Ramos (cell line): ENCODE data around the gene PIP5K1A.
"Not testable (repeated sequence)": the region's sequence is repeated elsewhere in the genome, so short reads cannot be mapped to it uniquely, and the experiment has no call there.

Experiments used
- in situ Hi-C: fragments of 300-500 bp; cut with MboI; formaldehyde crosslinking; loops from one replicate; pipeline ENCODE4 v1.14.3; 2022; ENCODE audit warnings: low sequenced_read_pairs; ENCODE audit not compliant: unreplicated experiment

The PIP5K1A gene

DNA sequence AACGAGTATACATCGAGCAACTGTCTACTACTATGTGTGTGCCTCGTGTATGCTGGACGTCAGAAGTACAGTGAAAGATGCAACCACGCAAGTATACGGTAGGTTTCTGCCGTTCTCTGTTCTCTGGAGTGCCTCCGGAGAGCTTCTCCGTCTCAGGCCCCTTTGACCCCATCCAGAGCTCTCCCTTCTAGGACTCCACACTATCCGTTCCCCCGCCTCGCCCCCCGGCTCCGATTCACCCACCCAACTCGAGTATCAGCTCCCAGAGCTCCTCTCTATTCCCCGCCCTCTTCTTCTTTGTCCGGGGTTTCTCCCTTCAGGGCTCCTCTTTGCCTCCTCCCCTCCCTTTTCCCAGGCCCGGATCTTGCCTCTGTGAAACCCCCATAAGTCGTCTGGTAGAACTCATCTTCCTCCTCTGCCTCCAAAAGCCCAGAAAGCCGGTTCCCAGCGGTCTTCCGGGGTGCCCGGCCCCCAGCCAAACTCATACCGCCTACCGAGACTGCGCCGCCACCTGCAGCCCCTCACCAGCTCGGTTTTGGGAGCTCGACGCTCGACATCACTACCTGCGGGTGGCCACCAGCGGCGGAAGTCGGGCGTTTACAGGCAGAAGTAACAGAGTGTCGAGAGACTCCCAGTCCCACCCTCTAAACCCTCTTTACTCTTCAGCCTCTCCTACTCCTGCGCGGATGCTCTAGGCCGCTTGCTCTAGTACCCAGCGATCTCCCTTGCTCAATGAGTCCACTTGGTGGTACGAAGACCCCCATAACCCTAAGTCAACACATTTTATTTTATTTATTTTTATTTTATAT, 8.5 kb upstream of the PIP5K1A start, which contains the start of gene VPS72:
Gene VPS72, minus strand, starts transcription at position 561 of the 809 bp plus-strand sequence. Its CDS starts 76 bp downstream, at position 485.
- in situ Hi-C loops: no loop called here

DNA sequence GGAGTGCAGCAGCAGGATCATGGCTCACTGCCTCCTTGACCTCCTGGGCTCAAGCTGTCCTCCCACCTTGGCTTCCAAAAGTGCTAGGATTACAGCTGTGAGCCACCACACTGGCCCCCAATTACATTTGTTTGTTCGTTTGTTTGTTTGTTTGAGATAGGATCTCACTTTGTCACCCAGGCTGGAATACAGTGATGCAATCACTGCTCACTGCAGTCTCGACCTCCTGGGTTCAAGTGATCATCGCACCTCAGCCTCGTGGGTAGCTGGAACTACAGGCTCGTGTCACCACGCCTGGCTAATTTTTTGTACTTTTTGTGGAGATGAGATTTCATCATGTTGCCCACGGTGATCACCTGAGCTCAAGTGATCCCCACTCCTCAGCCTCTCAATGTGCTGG, 6.3 kb upstream of the PIP5K1A start:
- in situ Hi-C loops: no loop called here

DNA sequence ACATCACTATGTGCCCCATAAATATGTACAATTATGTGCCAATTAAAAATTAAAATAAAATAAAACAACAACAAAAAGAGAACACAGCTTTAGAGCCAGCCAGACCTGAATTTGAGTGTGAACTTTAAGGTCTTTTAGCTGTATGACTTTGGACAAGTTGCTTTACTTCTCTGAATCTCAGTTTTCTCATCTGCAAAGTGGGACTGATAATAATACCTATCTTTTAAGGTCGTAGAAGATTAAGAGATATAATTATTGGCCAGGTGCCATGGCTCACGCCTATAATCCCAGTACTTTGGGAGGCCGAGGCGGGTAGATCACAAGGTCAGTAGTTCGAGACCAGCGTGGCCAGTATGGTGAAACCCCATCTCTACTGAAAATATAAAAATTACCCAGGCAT, 5.0 kb upstream of the PIP5K1A start:
- in situ Hi-C loops: no loop called here

DNA sequence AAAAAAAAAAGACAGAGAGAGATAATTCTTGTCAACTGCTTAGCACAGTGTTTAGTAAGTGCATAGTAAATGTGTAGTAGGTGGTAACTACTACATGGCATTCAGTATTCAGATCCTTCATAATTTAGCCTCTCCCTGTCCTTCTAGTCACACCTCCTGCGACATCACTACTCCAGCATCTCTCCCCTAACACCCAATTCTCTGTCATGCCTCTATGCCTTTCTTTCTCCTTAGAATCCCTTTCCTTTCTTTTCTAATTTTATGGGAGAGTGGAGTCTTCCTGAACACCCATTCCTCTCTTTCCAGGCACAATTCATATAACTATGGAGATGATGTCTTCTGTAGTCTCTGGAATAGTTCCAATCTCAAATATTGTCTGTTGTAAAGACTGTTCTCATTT, 4.5 kb upstream of the PIP5K1A start:
- in situ Hi-C loops: no loop called here

DNA sequence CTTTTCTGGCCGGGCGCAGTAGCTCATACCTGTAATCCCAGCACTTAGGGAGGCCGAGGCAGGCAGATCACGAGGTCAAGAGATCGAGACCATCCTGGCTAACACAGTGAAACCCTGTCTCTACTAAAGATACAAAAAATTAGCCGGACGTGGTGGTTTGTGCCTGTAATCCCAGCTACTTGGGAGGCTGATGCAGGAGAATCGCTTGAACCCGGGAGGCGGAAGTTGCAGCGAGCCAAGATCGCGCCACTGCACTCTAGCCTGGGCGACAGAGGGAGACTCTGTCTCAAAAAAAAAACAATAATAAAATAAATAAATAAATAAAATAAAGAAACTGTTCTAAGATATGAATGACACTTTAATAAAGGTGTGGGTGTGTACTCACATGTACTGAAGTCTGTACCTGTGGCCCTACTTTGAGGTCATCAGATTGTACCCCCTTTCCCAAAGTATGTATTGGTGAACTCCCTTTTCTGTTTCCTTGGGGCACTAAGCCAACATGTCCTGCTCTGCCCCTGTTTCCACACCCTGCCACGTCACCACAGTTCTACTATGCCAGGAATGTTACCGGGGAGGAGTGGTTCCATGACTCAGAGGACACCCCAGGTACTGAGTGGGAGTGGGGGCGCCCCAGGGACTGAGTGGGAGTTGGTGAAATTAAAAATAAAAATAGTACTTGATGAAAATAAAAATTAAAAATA, 3.3 kb upstream of the PIP5K1A start:
- in situ Hi-C loops: not testable (repeated sequence)

DNA sequence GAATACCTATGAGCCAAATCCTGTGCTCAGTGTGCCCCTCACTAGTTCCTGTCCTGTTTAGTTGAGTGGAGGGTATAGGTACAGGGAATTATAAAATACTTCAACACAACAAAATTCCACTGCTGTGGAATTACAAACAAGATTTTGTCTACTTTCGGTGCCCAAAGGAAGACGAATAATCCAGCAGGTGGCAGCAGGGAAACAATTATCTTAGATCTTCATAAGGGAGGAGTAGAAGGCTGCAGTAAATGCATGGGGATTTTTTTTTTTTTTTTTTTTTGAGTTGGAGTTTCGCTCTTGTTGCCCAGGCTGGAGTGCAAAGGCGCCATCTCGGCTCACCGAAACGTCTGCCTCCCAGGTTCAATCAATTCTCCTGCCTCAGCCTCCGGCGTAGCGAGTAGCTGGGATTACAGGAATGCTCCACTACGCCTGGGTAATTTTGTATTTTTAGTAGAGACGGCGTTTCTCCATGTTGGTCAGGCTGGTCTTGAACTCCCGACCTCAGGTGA, 2.0 kb upstream of the PIP5K1A start:
- in situ Hi-C loops: no loop called here

DNA sequence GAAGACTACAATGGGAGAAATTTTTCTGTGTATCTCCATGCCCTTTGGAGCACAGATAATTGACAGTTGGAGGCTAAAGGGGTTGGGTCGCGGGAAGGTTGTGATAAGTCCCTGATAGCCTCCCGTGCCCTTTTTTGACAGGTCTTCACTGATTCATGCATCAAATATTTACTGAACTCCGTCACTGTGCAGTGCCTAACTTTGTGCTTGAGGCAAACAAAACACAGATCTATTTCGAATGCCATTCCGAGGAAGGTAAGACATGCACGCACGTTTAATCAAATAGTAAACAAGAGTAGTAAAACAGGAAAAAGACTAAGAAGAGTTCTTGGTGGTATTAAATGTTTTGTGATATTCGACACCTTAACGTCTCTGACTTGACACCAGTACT, 494 bp upstream of the PIP5K1A start:
- in situ Hi-C loops: no loop called here

DNA sequence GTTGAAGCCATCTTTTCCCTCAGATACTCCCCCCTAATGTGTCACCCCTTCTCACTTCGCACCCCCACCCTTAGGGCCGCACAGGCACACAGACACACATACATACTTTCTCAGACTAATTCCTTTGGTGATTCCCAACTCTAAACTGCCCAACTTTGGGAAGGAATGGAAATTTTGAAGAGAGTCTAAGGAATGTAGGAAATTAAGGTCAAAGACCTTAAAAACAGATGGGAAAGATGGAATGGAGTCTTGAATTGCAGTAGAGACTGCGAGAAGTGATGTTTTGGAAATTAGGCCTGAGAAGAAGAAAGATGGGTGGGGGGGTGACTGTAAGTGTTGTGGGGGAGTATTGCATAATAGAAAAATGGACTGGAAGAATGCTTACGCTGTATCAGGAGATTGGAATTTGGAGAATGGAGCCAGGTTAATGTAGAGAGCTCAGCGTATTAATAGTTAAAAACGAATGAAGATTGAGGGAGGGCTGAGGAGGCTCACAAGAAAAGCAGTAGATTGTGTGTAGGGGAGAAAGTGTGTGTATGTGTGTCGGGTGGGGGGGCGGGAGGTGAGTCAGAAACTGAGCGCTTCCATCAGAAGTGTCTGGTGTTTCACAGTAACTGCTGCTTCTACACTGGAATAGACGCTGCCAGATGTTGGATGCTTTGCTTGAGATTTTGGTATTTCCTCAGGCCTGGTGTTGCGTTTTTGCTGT, 1.7 kb downstream of the PIP5K1A start:
- in situ Hi-C loops: no loop called here

DNA sequence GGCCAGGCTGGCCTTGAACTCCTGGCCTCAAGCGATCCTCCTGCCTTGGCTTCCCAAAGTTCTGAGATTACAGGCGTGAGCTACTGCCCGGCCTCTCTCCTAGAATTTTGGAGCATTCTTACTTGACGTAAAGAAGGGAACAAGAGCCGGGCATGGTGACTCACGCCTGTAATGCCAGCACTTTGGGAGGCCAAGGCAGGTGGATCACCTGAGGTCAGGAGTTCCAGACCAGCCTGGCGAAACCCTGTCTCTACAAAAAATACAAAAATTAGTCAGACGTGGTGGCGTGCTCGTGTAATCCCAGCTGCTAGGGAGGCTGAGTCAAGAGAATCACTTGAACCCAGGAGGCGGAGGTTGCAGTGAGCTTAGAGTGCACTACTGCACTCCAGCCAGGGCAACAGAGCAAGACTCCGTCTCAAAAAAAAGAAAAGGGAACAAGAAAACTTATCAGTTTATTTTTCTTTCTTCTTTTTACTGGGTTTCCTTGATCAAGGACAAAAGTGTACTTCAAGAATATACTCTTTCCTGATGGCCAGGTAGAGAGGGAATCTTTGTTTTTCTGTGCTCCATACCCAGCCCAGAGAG, 7.1 kb downstream of the PIP5K1A start:
- in situ Hi-C loops: not testable (repeated sequence)

DNA sequence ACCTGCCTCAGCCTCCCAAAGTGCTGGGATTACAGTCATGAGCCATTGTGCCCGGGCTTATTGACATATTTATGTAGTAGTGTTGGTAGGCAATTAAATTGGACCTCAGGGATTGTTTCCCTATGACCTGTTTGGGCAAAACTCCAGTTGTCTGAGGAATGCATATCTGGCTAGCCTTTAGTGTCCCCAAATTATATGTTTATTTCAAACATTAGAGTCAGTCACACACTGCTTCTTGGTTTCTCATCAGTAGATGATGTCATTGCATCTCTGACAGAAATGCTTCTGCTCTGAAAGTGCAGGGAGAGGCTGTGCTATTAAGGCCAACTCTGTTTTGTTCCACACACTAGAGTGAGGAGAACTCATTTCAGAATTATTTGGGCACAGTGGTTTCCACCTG, 12.5 kb downstream of the PIP5K1A start:
- in situ Hi-C loops: no loop called here

DNA sequence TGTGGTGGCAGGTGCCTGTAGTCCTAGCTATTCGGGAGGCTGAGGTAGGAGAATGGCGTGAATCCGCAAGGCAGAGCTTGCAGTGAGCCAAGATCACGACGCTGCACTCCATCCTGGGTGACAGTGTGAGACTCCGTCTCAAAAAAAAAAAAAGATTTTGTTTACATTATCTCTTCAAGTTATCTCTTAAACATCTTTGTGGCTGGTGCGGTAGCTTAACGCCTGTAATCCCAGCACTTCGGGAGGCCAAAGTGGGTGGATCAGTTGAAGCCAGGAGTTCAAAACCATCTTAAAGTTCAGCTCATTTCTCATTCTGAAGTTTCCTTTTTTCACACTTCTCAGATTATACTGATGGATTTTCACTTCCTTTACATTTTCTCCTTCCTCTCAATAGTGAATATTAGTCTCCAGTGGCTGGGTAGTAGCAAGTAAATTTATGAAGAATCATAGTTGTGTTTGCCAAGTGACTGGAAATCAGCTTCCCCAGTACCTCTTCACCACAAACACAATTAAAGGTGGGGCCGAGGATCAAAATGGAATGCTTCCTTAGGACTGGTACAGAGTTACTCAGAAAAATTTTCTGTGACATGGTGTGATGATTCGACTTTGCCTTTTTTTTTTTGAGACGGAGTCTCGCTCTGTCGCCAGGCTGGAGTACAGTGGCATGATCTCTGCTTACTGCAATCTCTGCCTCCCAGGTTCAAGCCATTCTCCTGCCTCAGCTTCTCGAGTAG, 13.8 kb downstream of the PIP5K1A start:
- in situ Hi-C loops: no loop called here

DNA sequence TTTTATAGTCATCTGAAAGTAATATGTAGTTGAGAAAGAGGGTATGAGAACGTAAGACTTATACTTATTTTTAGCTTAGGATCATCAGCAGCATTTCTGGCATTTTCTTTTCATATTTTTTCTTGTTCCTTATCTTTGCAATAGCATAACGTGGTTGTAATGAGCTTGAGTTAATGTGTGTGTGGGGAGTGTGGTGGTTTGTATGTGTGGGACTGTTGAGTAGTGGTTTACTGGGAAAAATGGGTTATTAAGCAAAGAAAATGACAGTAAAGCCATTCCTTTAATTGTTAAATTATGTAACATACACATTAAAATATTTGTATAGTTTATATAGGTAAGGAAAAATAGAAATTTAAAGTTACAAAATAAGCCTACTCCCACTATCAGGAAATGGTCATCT, 15.2 kb downstream of the PIP5K1A start:
- in situ Hi-C loops: no loop called here

DNA sequence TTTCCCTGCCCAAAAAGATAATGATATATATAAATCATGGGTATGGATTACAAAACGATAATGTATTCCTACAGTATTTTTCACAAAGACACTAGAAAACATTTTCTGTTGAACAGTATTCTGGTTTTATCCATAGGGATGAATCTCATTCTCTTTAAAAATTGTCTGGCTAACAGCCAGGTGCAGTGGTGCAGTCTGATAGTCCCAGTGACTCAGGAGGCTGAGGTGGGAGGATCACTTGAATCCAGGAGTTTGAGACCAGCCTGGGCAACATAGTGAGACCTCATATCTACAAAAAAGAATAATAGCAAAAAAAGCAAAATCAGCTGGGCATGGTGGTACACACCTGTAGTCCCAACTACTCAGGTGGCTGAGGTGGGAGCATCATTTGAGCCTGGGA, 23.3 kb downstream of the PIP5K1A start:
- in situ Hi-C loops: no loop called here

DNA sequence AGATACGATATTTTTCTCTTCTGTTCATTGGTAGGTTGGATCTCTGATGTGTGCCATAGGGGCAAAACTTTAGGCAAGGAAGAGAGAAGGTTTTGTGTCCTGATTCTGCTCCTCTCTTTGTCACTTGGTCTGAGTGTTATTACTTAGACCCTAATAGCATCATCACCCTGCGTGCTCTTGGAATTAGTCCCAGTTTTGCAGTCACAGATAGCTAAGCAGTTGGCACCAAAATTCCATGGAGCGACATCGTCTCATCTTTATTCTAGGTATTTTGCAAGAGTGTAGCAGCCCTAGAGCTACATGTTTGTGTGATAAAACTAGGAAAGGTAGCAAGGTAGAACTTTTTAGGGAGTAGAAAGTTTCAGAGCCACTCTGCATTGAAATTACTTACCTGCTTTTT, 23.8 kb downstream of the PIP5K1A start:
- in situ Hi-C loops: no loop called here

DNA sequence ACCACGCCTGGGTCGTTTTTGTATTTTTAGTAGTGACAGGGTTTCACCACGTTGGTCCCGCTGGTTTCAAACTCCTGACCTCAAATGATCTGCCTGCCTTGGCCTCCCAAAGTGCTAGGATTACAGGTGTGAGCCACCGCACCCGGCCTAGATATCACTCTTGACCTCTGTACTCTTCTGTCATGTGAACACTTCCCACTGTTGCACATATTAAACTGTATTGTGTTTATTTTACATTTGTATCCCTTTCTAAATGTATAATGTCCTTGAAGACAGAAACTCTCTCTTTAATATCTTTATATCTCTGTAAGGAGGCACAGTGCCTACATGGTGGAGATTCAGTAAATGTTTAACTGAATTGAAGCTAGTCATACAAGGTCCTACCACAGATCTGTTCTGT, 36.9 kb downstream of the PIP5K1A start:
- in situ Hi-C loops: no loop called here

DNA sequence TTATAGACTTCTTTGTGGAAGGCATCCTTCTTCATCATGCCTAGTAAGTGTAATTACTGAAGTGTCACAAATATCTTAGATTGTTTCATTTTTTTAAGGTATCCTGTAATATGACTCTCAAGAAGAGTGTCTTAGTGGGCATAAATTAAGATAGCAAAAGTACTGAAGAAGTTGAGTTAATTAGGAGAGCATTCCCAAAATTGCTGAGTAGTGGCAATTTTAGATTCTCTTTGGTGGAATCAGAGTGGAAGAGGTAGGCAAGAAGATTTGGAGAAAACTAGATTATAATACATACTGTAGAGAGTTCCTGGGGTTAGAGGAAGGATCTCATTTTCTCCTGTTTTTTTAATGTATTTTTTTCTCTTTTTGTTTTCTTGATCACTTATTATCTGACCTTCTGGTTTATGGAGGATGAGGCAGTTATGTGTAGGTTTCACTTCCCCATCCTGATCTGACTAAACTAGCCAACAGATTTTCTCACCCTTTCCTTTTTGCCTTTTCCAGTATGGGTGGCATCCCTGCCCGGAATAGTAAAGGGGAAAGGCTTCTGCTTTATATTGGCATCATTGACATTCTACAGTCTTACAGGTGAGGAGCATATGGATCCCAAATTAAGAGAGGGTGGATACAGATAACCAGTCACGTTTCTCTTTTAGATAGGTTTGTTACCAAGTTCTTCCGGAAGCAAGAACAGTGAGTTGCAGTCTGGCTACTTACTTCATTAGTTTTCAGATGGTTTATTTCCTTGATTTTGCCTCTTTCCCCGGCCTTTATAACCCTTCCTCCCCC, 39.5 kb downstream of the PIP5K1A start:
- in situ Hi-C loops: no loop called here

DNA sequence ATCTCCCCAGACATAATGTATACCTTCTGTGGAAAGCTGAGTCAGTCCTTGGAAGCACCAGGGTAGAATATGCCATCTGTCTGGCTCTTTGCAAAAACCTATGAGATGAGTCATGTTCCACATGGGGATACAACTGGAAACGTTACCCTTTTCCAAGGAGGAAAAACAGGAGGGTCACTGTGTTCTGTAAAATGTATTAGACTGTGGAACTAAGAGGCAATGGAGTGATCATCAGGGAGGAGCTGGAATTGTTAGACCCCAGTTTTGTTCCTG, 40.1 kb downstream of the PIP5K1A start:
- in situ Hi-C loops: no loop called here

DNA sequence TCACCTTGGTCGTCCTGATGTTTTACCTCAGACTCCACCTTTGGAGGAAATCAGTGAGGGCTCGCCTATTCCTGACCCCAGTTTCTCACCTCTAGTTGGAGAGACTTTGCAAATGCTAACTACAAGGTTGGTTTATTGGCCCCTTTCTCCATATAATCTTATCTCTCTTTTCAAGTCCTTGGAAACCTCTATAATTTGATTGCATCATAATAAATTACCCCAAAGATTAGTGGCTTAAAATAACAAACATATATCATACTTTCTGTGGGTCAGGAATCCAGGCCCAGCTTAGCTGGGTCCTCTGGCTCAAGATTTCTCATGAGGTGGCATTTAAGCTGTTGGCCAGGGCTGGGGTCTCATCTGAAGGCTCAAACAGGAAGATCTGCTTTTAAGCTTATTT, 44.1 kb downstream of the PIP5K1A start:
- in situ Hi-C loops: no loop called here

DNA sequence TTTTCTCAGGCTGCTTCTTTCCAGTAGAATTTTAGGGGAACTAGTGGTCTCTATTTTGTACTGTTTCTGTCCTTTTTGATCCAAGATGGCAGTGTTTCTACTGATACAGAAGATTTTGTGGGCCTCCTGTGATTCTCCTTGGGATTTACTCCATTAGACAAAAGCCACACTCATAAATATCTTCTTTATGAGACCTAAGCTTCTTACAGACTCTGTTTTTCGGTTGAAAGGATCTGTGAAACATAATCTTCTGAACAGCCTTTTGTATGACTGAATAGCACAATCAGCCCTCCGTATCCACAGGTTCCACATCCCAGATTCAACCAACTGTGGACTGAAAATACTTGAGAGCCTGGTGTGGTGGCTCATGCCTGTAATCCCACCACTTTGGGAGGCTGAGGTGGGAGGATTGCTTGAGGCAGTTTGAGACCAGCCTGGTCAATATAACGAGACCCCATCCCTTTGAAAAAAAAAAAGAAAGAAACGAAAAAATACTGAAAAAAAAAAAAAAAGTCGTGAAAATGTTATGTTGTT, 45.4 kb downstream of the PIP5K1A start:
- in situ Hi-C loops: no loop called here
